CD14-positive monocyte (primary cell): Measurements from ENCODE around the gene BLMH. TPM values are rescaled to one million over a fixed set of nuclear protein-coding genes. Genes with fewer than 3 reads are reported as not detected.

Experiments used
- DNase-seq, 3 donors: peaks; one replicate each; pipeline ENCODE4 v3.0.0-alpha.2; 2011 to 2022
- H2AFZ ChIP-seq: 2 replicates; pipeline ENCODE4 v1.6.0; 2012; ENCODE audit warnings: mild to moderate bottlenecking, low read depth, low read length, inconsistent platforms; ENCODE audit not compliant: insufficient read depth, poor library complexity, severe bottlenecking
- H3K27ac ChIP-seq, 2 donors: 1 replicate in 1 of 2; 2 replicates in 1 of 2; pipeline ENCODE4 v1.5.1; 2012 to 2013; ENCODE audit warnings: low read length in 2 of 2, control low read depth in 1 of 2, inconsistent platforms in 1 of 2, low read depth in 1 of 2, mild to moderate bottlenecking in 1 of 2
- H3K27me3 ChIP-seq, 2 donors: one replicate each; pipeline versions ENCODE4 v1.6.0 to v1.6.1; 2011 to 2013; ENCODE audit warnings: low read length in 2 of 2; ENCODE audit not compliant: control insufficient read depth in 2 of 2, insufficient read depth in 2 of 2
- H3K36me3 ChIP-seq, 2 donors: replicated peaks in 1 of 2; 1 replicate in 1 of 2; 2 replicates in 1 of 2; pipeline versions ENCODE4 v1.5.1 to v1.6.1; 2012 to 2013; ENCODE audit warnings: low read length in 2 of 2, control low read depth in 1 of 2, inconsistent platforms in 1 of 2, mild to moderate bottlenecking in 1 of 2; ENCODE audit not compliant: insufficient read depth in 2 of 2, control insufficient read depth in 1 of 2
- H3K4me1 ChIP-seq, 2 donors: 1 replicate in 1 of 2; 2 replicates in 1 of 2; pipeline versions ENCODE4 v1.5.1 to v1.6.1; 2012 to 2013; ENCODE audit warnings: low read length in 2 of 2, control low read depth in 1 of 2, inconsistent platforms in 1 of 2, mild to moderate bottlenecking in 1 of 2, moderate library complexity in 1 of 2; ENCODE audit not compliant: insufficient read depth in 2 of 2, control insufficient read depth in 1 of 2
- H3K4me2 ChIP-seq: replicated peaks from 2 replicates; pipeline ENCODE3; 2012; ENCODE audit warnings: low read length, moderate library complexity, mild to moderate bottlenecking; ENCODE audit not compliant: poor library complexity, severe bottlenecking; ENCODE audit errors: extremely low read depth
- H3K4me3 ChIP-seq, 3 experiments: fragments of 200-600 bp in 1 of 3; sonication (generic) in 1 of 3; replicated peaks in 1 of 3; 1 replicate in 2 of 3; 2 replicates in 1 of 3; pipeline ENCODE4 v1.5.1; 2011 to 2013; ENCODE audit warnings: low read length in 3 of 3, mild to moderate bottlenecking in 3 of 3, control low read depth in 2 of 3, low read depth in 2 of 3, inconsistent platforms in 1 of 3, moderate library complexity in 1 of 3
- H3K79me2 ChIP-seq: 2 replicates; pipeline ENCODE4 v1.6.0; 2012; ENCODE audit warnings: mild to moderate bottlenecking, control low read depth, inconsistent platforms, low read length, moderate library complexity; ENCODE audit not compliant: insufficient read depth
- H3K9ac ChIP-seq: 2 replicates; pipeline ENCODE4 v1.6.0; 2017; ENCODE audit warnings: low read length, mild to moderate bottlenecking; ENCODE audit not compliant: insufficient read depth, poor library complexity, severe bottlenecking
- H3K9me3 ChIP-seq, 2 donors: replicated peaks in 1 of 2; 1 replicate in 1 of 2; 2 replicates in 1 of 2; pipeline versions ENCODE4 v1.5.1 to v1.6.1; 2012 to 2013; ENCODE audit warnings: low read length in 2 of 2, control low read depth in 1 of 2; ENCODE audit not compliant: control insufficient read depth in 1 of 2, insufficient read depth in 1 of 2
- H4K20me1 ChIP-seq: 2 replicates; pipeline ENCODE4 v1.6.0; 2012; ENCODE audit warnings: mild to moderate bottlenecking, low read length, control low read depth, moderate library complexity; ENCODE audit not compliant: insufficient read depth
- H3K27ac Mint-ChIP-seq, 7 donors: one replicate each; pipeline ENCODE4 v1.8.0; 2020; ENCODE audit warnings: mild to moderate bottlenecking in 7 of 7, mixed read lengths in 7 of 7, moderate library complexity in 6 of 7, inconsistent platforms in 2 of 7
- H3K27me3 Mint-ChIP-seq, 3 donors: one replicate each; pipeline ENCODE4 v1.8.0; 2021 to 2022; ENCODE audit warnings: low read depth in 3 of 3, mild to moderate bottlenecking in 3 of 3, mixed read lengths in 3 of 3, moderate library complexity in 3 of 3, inconsistent platforms in 1 of 3
- H3K36me3 Mint-ChIP-seq, 2 donors: one replicate each; pipeline ENCODE4 v1.8.0; 2020; ENCODE audit warnings: mixed read lengths in 2 of 2, inconsistent platforms in 1 of 2, mild to moderate bottlenecking in 1 of 2
- H3K4me1 Mint-ChIP-seq: one replicate; pipeline ENCODE4 v1.8.0; 2020; ENCODE audit warnings: mild to moderate bottlenecking, mixed read lengths
- H3K4me3 Mint-ChIP-seq, 2 donors: one replicate each; pipeline ENCODE4 v1.8.0; 2020; ENCODE audit warnings: mild to moderate bottlenecking in 2 of 2, mixed read lengths in 2 of 2, moderate library complexity in 1 of 2
- H3K9me3 Mint-ChIP-seq, 7 donors: one replicate each; pipeline ENCODE4 v1.8.0; 2020 to 2022; ENCODE audit warnings: mixed read lengths in 7 of 7, mild to moderate bottlenecking in 6 of 7, moderate library complexity in 6 of 7, inconsistent platforms in 2 of 7
- CTCF ChIP-seq: fragments of 200-600 bp; IDR thresholded peaks from one replicate; pipeline ENCODE4 v1.8.0; 2022; ENCODE audit warnings: antibody characterized with exemption, mild to moderate bottlenecking
- WGBS: methylation state at CpG from one replicate; pipeline ENCODE4 v1.1.5; 2013; ENCODE audit warnings: missing lambda C conversion rate; ENCODE audit not compliant: insufficient coverage; 5-methylcytosine and 5-hydroxymethylcytosine counted together
- intact Hi-C, 2 donors: fragments of 100-400 bp; cut with micrococcal nuclease; formaldehyde crosslinking; loops; one replicate each; pipeline versions ENCODE4 v1.15.0 to v1.15.1; 2023
- polyA plus RNA-seq, 3 donors: library from polyadenylated mRNA; depleted of rRNA in 1 of 3; unstranded in 2 of 3; stranded (reverse) in 1 of 3; fragments of 300-500 nt in 2 of 3; fragments of >200 nt in 1 of 3; fragmentation: Illumina TruSeq in 2 of 3; gene quantifications; 1 replicate in 2 of 3; 2 replicates in 1 of 3; pipeline ENCODE4 v1.2.3, GENCODE V29; 2012 to 2021

The BLMH gene
- polyA plus RNA-seq, 3 donors: 6.6 to 10.8 (median 10.4) TPM

DNA sequence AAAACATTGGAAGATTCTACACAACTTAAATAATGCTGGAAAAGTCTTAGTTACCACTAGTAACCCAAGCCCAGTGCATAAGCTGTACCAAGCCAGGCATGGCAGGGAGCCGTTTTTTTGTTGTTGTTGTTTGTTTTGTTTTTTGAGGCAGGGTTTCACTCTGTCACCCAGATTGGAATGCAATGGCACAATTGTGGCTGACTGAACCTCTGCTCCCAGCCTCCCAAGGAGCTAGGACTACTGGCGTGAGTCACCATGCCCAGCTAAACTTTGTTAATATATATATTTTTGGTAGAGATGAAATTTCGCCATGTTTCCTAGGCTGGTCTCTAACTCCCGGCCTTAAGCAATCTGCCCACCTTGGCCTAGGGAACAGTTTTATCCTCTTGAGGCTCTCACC is 42.7 kb upstream of the BLMH start:
- Mint-ChIP-seq H3K27me3 (peaks cover 1 to 6% (median 5%) of the 10 kb centered on the region in 3 donors), H3K27ac (no peak overlapping the region), H3K4me3 (no peak overlapping the region), H3K4me1 (peaks cover 31% of the 10 kb centered on the region), H3K9me3 (peaks cover 2 to 14% (median 7%) of the 10 kb centered on the region in 7 donors), H3K36me3 (no peaks in the 10 kb centered on the region)
- Histone ChIP-seq H2AFZ (no peak overlapping the region), H3K79me2 (no peaks in the 10 kb centered on the region), H3K36me3 (no peaks in the 10 kb centered on the region), H3K4me1 (peaks cover 16 to 21% of the 10 kb centered on the region in 2 donors), H3K27me3 (no peaks in the 10 kb centered on the region), H3K27ac (no peak overlapping the region), H3K4me2 (no peak overlapping the region), H3K9ac (no peak overlapping the region), H3K9me3 (peaks cover 0 to 4% of the 10 kb centered on the region in 2 donors), H3K4me3 (no peak overlapping the region), H4K20me1 (no peaks in the 10 kb centered on the region)
- TF ChIP-seq CTCF: no peak
- no peak for DNase-seq
- WGBS: no CpG with 5 or more reads among the region's 4 CpGs
- intact Hi-C loops: loop anchor here in 1 of 2 donors (10.0 kb wide), 1 partner anchor 210 kb away; no protein-coding TSS in a partner anchor

- H3K4me3 Mint-ChIP-seq: no peak within 1 kb of the TSS
- peaks cover 11 to 16% of the 10 kb centered on the region in 2 donors for H3K4me1 ChIP-seq
- no peaks in the 10 kb centered on the region for H3K36me3 ChIP-seq
- H3K27me3 Mint-ChIP-seq: peaks cover 1 to 8% (median 5%) of the 10 kb centered on the region in 3 donors
- H3K4me3 ChIP-seq: no peak within 1 kb of the TSS
- peaks cover 0 to 4% of the 10 kb centered on the region in 2 donors for H3K9me3 ChIP-seq
- peaks cover 2 to 14% (median 7%) of the 10 kb centered on the region in 7 donors for H3K9me3 Mint-ChIP-seq
- H3K27ac ChIP-seq: no peak within 1 kb of the TSS
- H3K4me2 ChIP-seq: no peak within 1 kb of the TSS
- TF ChIP-seq CTCF: no peak
- H3K36me3 Mint-ChIP-seq: no peaks in the 10 kb centered on the region
- H3K4me1 Mint-ChIP-seq: peaks cover 26% of the 10 kb centered on the region
- no peaks in the 10 kb centered on the region for H3K79me2 ChIP-seq
- no peak within 1 kb of the TSS for H3K27ac Mint-ChIP-seq
- H3K27me3 ChIP-seq: no peaks in the 10 kb centered on the region
- intact Hi-C loops: loop anchor here in 1 of 2 donors (10.0 kb wide), 1 partner anchor 209 kb away; no protein-coding TSS in a partner anchor
- H2AFZ ChIP-seq: peak within 1 kb of the TSS; percentile 56
- no peak within 1 kb of the TSS for H3K9ac ChIP-seq
- 93% methylated on average over 4 of the region's 9 CpGs for WGBS
- DNase-seq: no peak
- no peaks in the 10 kb centered on the region for H4K20me1 ChIP-seq
Measured at GRCh38 chr17:30333503-30334360, 42.0 kb upstream of the BLMH start, which contains the start of gene TMIGD1. TMIGD1 (minus strand) TSS chr17:30334057; CDS start chr17:30332133, 1,924 bp downstream.
